IMR-90 (cell line): ENCODE measurements around the gene COPS7A.

ENCODE experiments used
- CEBPB ChIP-seq: IDR thresholded peaks from 2 replicates; pipeline ENCODE4 v1.6.1; 2012; ENCODE audit warnings: low read depth, low read length, improper control_type of control experiment
- MAFK ChIP-seq: IDR thresholded peaks from 2 replicates; pipeline ENCODE4 v1.6.1; 2012; ENCODE audit warnings: low read depth, low read length, improper control_type of control experiment
- MAZ ChIP-seq: IDR thresholded peaks from 2 replicates; pipeline ENCODE4 v1.6.1; 2012; ENCODE audit warnings: low read depth, mild to moderate bottlenecking, low read length, improper control_type of control experiment, moderate library complexity, borderline replicate concordance
- MXI1 ChIP-seq: IDR thresholded peaks from 2 replicates; pipeline ENCODE4 v1.6.1; 2012; ENCODE audit warnings: low read depth, mild to moderate bottlenecking, low read length, moderate library complexity, borderline replicate concordance
- NFE2L2 ChIP-seq: fragments of 150-350 bp; IDR thresholded peaks from 2 replicates; pipeline ENCODE4 v1.6.1; 2016; ENCODE audit warnings: low read depth, mild to moderate bottlenecking, low read length
- POLR2A ChIP-seq: IDR thresholded peaks from 2 replicates; pipeline ENCODE4 v1.6.1; 2012; ENCODE audit warnings: mild to moderate bottlenecking, low read depth, low read length
- RAD21 ChIP-seq: IDR thresholded peaks from 2 replicates; pipeline ENCODE4 v1.6.1; 2012; ENCODE audit warnings: low read length, improper control_type of control experiment
- RCOR1 ChIP-seq: IDR thresholded peaks from 2 replicates; pipeline ENCODE4 v1.6.1; 2012; ENCODE audit warnings: mild to moderate bottlenecking, low read length, improper control_type of control experiment; ENCODE audit not compliant: insufficient replicate concordance
- SMC3 ChIP-seq: fragments of 150-350 bp; IDR thresholded peaks from 2 replicates; pipeline ENCODE4 v1.6.1; 2016; ENCODE audit warnings: low read depth, mild to moderate bottlenecking, antibody characterized with exemption, low read length, moderate library complexity
- TF ChIP-seq, protein P1 (sequence below): conservative IDR thresholded peaks from 2 replicates; pipeline ENCODE4 v1.5.1; 2012; ENCODE audit warnings: mild to moderate bottlenecking, low read depth, low read length, improper control_type of control experiment

- TF ChIP-seq, protein P1, sequence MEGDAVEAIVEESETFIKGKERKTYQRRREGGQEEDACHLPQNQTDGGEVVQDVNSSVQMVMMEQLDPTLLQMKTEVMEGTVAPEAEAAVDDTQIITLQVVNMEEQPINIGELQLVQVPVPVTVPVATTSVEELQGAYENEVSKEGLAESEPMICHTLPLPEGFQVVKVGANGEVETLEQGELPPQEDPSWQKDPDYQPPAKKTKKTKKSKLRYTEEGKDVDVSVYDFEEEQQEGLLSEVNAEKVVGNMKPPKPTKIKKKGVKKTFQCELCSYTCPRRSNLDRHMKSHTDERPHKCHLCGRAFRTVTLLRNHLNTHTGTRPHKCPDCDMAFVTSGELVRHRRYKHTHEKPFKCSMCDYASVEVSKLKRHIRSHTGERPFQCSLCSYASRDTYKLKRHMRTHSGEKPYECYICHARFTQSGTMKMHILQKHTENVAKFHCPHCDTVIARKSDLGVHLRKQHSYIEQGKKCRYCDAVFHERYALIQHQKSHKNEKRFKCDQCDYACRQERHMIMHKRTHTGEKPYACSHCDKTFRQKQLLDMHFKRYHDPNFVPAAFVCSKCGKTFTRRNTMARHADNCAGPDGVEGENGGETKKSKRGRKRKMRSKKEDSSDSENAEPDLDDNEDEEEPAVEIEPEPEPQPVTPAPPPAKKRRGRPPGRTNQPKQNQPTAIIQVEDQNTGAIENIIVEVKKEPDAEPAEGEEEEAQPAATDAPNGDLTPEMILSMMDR = no peak
- TF ChIP-seq POLR2A (no peak), NFE2L2 (no peak), MAZ (no peak), SMC3 (no peak), RAD21 (no peak), MXI1 (no peak; the same call in 1 of the 2 replicates), CEBPB (no peak), RCOR1 (no peak), MAFK (no peak)
Measured at GRCh38 chr12:6768437-6768914, 44.6 kb downstream of the COPS7A start.
